ENCODE data around the gene MGAT1.
A peak's percentile ranks its signal among the peaks of the same experiment; 100 is the strongest.

Gene MGAT1

GRCh38 chr5:180801596-180802324 lies 846 bp downstream of the MGAT1 start:
- peak overlapping the region; percentile 87 for H3K4me3 ChIP-seq (ENCODE audit: low read length)
- no peak for TF ChIP-seq CTCF (conservative IDR thresholded peaks at IDR 0.05; ENCODE audit: low read length)
- DNase-seq (ENCODE audit: low read depth): no peak

- peak overlapping the region; percentile 87 for H3K4me3 ChIP-seq (ENCODE audit: low read length)
- TF ChIP-seq CTCF (conservative IDR thresholded peaks at IDR 0.05; ENCODE audit: low read length): peak; percentile 36
Measured at GRCh38 chr5:180799902-180800801, 2.5 kb downstream of the MGAT1 start.

GRCh38 chr5:180799194-180799593 lies 3.4 kb downstream of the MGAT1 start:
- no peak for DNase-seq (ENCODE audit: low read depth)

More at GRCh38 chr5:180799902-180800801, 2.5 kb downstream of the MGAT1 start:
- DNase-seq (ENCODE audit: low read depth): peak; percentile 83

GRCh38 chr5:180798193-180798592 lies 4.4 kb downstream of the MGAT1 start:
- H3K4me3 ChIP-seq (ENCODE audit: low read length): no peak overlapping the region
- TF ChIP-seq CTCF (conservative IDR thresholded peaks at IDR 0.05; ENCODE audit: low read length): no peak
- DNase-seq (ENCODE audit: low read depth): no peak

More at GRCh38 chr5:180799194-180799593, 3.4 kb downstream of the MGAT1 start:
- H3K4me3 ChIP-seq (ENCODE audit: low read length): peak overlapping the region; percentile 38
- 0 out of 2 replicates have a peak, but pooled peaks have one; percentile 13 for TF ChIP-seq CTCF (conservative IDR thresholded peaks at IDR 0.05; ENCODE audit: low read length)

- TF ChIP-seq CTCF (conservative IDR thresholded peaks at IDR 0.05; ENCODE audit: low read length): no peak
- no peak for DNase-seq (ENCODE audit: low read depth)
- no peak overlapping the region for H3K4me3 ChIP-seq (ENCODE audit: low read length)
Measured at GRCh38 chr5:180797256-180798192, 5.1 kb downstream of the MGAT1 start.

- H3K4me3 ChIP-seq (ENCODE audit: low read length): no peak overlapping the region
- no peak for TF ChIP-seq CTCF (conservative IDR thresholded peaks at IDR 0.05; ENCODE audit: low read length)
- DNase-seq (ENCODE audit: low read depth): no peak
Measured at GRCh38 chr5:180795771-180796313, 6.8 kb downstream of the MGAT1 start.
